22Rv1 (cell line): ENCODE results near the gene TMEM18.

Experiments used
- CTCF ChIP-seq: fragments of 450-650 bp; IDR thresholded peaks from 2 replicates; pipeline ENCODE4 v1.5.1; 2017; ENCODE audit warnings: mild to moderate bottlenecking
- ZFX ChIP-seq: fragments of 450-650 bp; IDR thresholded peaks from 2 replicates; pipeline ENCODE4 v1.6.1; 2017; ENCODE audit warnings: antibody characterized with exemption, borderline replicate concordance

DNA sequence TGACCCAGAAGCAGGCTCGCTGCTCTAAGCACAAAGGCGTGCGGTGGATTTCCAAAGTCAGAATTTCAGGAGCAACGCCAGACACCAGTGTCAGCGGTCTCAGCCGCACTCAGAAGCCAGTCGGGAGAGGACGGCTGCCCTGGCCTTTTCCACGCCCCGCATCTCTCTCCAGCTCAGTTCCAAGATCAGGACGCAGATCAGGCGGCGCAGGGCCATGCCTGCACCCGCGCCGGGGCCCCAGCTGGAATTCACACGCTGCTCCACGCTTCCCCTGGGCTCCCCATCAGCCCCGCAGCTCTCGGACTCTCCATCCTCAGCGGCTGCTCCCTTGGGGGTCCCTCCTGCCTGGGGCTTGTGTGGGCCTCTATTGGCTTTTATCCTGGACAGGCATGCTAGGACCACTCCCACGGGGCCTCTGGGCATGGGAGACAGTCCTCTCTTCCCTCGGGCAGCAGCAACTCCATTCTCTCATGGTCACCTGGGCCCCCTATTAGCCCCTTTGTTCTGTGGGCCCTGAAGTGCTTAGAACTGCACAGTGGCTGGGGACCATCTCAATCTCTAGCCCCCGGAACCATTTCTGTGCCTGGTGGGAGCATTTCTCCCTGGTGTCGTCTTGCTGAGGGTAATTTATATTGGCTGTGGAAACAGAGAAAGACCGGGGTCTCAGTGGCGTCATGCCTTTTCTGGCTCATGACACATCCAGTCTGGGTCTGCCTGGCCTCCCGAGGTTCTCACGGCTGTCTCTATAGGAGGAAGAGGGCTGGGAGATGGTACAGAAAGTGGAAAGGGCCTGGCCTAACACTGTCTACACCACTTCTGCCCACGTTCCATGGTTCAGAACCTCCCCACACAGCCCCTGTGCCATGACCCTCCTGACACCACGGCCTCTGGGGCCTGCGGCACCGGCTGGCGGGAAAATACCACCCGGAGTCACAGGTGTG, 14.9 kb upstream of the TMEM18 start:
- no peak for TF ChIP-seq CTCF
- TF ChIP-seq ZFX: no peak
